ENCODE data around the gene MLKL. TPM values are rescaled to one million over a fixed set of nuclear protein-coding genes. Genes with fewer than 3 reads are reported as not detected.

The MLKL gene
- total RNA-seq, 2 donors from 2014 or later = 7.0 to 8.6 TPM

DNA sequence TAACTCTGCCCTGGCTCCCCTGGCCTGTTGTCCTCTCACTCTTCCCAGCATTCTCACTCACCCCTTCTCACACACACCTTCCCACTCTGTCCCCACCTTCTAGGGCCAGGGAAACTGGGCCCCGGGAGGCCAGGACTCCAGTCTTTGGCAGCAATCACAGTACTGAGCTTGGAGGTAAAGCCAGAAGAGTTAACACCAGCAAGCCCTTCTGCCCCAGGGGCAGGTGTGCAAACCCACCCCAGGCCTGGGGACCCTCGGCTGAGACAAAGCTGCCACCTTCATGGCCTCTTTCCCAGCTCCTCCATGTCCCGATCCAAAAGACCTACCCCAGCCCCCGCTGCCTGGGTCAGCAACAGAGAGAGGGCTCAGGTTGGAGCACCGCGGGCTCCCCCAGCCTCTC, 36.9 kb upstream of the MLKL start:
- 80% methylated on average over 6 of the region's 6 CpGs for WGBS
- Histone ChIP-seq H3K27me3 (replicated peaks; ENCODE audit: insufficient read depth) (no peaks in the 10 kb centered on the region), H3K4me3 (no peak overlapping the region), H3K27ac (no peak overlapping the region), H3K36me3 (no peaks in the 10 kb centered on the region), H3K4me1 (replicated peaks) (no peaks in the 10 kb centered on the region), H3K9me3 (no peaks in the 10 kb centered on the region)
- TF ChIP-seq CTCF (IDR thresholded peaks at IDR 0.05) (no peak), POLR2AphosphoS5 (IDR thresholded peaks at IDR 0.05) (no peak), POLR2A (IDR thresholded peaks at IDR 0.05) (no peak)
- DNase-seq (ENCODE audit: low spot score) = no peak
- intact Hi-C loops (cut with DNase I) = no loop called here

DNA sequence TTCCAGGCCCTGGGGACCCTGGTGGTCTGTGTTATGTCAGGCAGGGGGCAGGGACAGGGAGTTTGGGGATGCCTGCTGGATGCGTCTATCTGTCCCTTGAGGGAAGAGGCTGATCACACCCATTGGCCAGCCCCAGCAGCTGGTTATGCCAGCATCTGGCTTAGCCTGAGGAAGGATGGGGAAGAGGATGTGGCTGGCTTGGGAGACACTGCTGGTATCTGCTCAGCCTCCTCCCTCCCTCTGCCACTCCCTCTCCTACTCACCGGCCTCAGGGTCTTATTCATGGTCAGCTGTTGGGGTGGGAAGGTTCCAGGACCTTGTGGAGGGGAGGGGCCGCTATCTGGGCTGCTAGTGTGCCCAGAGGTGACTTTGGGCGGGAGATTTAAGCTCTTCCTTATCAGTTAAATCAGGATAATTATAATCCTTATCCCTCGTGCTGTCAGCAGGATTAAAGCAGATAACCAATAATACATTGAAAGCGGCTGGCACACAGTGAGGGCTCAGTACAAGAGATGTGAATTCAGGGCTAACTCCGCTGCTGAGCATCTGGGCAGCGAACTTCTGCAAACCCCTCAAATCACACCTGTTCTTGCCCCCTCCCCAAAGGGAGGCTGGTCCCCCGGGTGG, 36.0 kb upstream of the MLKL start:
- Histone ChIP-seq H3K4me3 (no peak overlapping the region), H3K36me3 (no peaks in the 10 kb centered on the region)
- WGBS = 84% methylated on average over 9 of the region's 9 CpGs

DNA sequence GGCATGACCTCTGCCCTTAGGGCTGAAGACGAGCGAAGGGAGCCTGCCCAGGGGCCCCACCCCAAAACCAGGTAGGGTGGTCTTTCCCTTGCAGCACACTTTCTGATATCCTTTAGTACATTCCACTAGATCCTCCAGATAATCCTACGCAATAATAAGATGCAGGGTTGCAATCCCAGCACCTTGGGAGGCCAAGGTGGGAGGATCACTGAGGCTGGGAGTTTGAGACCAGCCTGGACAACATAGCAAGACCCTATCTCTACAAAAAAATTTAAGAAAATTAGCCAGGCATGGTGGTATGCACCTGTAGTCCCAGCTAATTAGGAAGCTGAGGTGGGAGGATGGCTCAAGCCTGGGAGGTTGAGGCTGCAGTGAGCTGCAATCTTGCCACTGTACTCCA, 34.9 kb upstream of the MLKL start:
- intact Hi-C loops (cut with DNase I) = no loop called here

More for the DNA sequence above, 36.0 kb upstream of the MLKL start:
- H3K4me1 ChIP-seq (replicated peaks) = no peaks in the 10 kb centered on the region
- no peaks in the 10 kb centered on the region for H3K9me3 ChIP-seq
- no peak for DNase-seq (ENCODE audit: low spot score)
- H3K27ac ChIP-seq = no peak overlapping the region
- intact Hi-C loops (cut with DNase I) = no loop called here
- no peak for TF ChIP-seq POLR2A (IDR thresholded peaks at IDR 0.05)
- TF ChIP-seq POLR2AphosphoS5 (IDR thresholded peaks at IDR 0.05) = no peak
- TF ChIP-seq CTCF (IDR thresholded peaks at IDR 0.05) = no peak
- no peaks in the 10 kb centered on the region for H3K27me3 ChIP-seq (replicated peaks; ENCODE audit: insufficient read depth)

DNA sequence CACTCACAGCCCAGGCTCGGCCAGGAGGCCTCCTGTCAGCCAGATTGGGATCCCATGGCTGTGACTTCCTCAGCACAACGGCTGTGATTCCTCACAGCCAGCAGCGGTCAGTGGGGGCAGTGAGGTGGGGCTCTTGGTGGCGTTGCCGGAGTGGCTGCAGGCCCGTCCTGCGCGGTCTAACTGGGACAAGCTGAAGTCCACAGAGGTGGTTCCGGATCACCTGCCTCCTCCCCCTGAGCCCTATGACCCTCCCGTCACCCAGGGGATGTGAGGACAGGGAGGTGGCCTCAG, 34.4 kb upstream of the MLKL start:
- Histone ChIP-seq H3K9me3 (no peaks in the 10 kb centered on the region), H3K4me1 (replicated peaks) (no peaks in the 10 kb centered on the region), H3K27me3 (replicated peaks; ENCODE audit: insufficient read depth) (no peaks in the 10 kb centered on the region), H3K36me3 (no peaks in the 10 kb centered on the region), H3K27ac (no peak overlapping the region), H3K4me3 (no peak overlapping the region)
- WGBS = 79% methylated on average over 10 of the region's 10 CpGs
- TF ChIP-seq CTCF (IDR thresholded peaks at IDR 0.05) = no peak
- no peak for TF ChIP-seq POLR2A (IDR thresholded peaks at IDR 0.05)
- no peak for TF ChIP-seq POLR2AphosphoS5 (IDR thresholded peaks at IDR 0.05)
- DNase-seq (ENCODE audit: low spot score) = no peak
- intact Hi-C loops (cut with DNase I) = no loop called here

More for the DNA sequence above, 34.9 kb upstream of the MLKL start:
- WGBS = 99% methylated on average over 3 of the region's 3 CpGs
- no peak for TF ChIP-seq POLR2A (IDR thresholded peaks at IDR 0.05)
- TF ChIP-seq POLR2AphosphoS5 (IDR thresholded peaks at IDR 0.05) = no peak
- TF ChIP-seq CTCF (IDR thresholded peaks at IDR 0.05) = no peak
- H3K9me3 ChIP-seq = no peaks in the 10 kb centered on the region
- no peak overlapping the region for H3K27ac ChIP-seq
- H3K4me3 ChIP-seq = no peak overlapping the region
- no peaks in the 10 kb centered on the region for H3K27me3 ChIP-seq (replicated peaks; ENCODE audit: insufficient read depth)
- H3K4me1 ChIP-seq (replicated peaks) = no peaks in the 10 kb centered on the region
- no peak for DNase-seq (ENCODE audit: low spot score)
- H3K36me3 ChIP-seq = no peaks in the 10 kb centered on the region

- no peak for DNase-seq (ENCODE audit: low spot score)
- H3K4me3 ChIP-seq = no peak overlapping the region
- no peak overlapping the region for H3K27ac ChIP-seq
- H3K9me3 ChIP-seq = no peaks in the 10 kb centered on the region
- 68% methylated on average over 17 of the region's 21 CpGs for WGBS
- no peaks in the 10 kb centered on the region for H3K27me3 ChIP-seq (replicated peaks; ENCODE audit: insufficient read depth)
- intact Hi-C loops (cut with DNase I) = no loop called here
- no peaks in the 10 kb centered on the region for H3K4me1 ChIP-seq (replicated peaks)
- TF ChIP-seq CTCF (IDR thresholded peaks at IDR 0.05) = no peak
- TF ChIP-seq POLR2A (IDR thresholded peaks at IDR 0.05) = no peak
- no peak for TF ChIP-seq POLR2AphosphoS5 (IDR thresholded peaks at IDR 0.05)
- H3K36me3 ChIP-seq = no peaks in the 10 kb centered on the region
Measured at GRCh38 chr16:74734361-74735161, 33.9 kb upstream of the MLKL start.

Data from prostate gland (tissue), 2 donors.